RPMI8226 (cell line): Measurements from ENCODE around the gene SNX25.
"Not testable (repeated sequence)": the region's sequence is repeated elsewhere in the genome, so short reads cannot be mapped to it uniquely, and the experiment has no call there.

ENCODE experiments used
- DNase-seq: peaks from one replicate; pipeline ENCODE4 v3.0.0-alpha.2; 2015

Gene SNX25

GRCh38 chr4:185209031-185209851, at the start of gene SNX25:
SNX25 (plus strand) TSS chr4:185209598; CDS start chr4:185209827, 229 bp downstream.
- peak; percentile 86 for DNase-seq

- DNase-seq = no peak
Observed at GRCh38 chr4:185165605-185166063, 43.8 kb upstream of the SNX25 start.

GRCh38 chr4:185167234-185167633, 42.2 kb upstream of the SNX25 start:
- DNase-seq = no peak

GRCh38 chr4:185171373-185172071, 37.9 kb upstream of the SNX25 start:
- no peak for DNase-seq

GRCh38 chr4:185179488-185179887, 29.9 kb upstream of the SNX25 start:
- DNase-seq = no peak

DNA sequence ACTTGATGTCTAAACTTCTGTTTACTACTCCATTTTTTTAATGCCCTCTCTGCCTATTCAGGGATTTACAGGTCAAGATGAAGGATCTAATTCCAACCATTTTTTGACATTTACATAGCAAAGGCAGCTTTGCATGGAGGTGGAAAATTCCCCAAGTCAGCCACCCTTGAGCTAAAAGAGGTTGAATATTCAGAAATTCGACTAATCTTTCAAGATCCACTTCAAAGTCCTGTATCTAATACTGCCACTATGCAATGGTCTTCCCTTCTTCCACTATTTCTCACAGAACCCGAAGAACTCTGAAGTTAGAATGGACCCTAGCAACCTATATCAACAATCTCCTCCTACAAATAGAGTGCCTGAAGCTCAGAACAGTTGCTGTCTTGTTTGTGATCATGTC, 27.2 kb upstream of the SNX25 start:
- DNase-seq = no peak

DNA sequence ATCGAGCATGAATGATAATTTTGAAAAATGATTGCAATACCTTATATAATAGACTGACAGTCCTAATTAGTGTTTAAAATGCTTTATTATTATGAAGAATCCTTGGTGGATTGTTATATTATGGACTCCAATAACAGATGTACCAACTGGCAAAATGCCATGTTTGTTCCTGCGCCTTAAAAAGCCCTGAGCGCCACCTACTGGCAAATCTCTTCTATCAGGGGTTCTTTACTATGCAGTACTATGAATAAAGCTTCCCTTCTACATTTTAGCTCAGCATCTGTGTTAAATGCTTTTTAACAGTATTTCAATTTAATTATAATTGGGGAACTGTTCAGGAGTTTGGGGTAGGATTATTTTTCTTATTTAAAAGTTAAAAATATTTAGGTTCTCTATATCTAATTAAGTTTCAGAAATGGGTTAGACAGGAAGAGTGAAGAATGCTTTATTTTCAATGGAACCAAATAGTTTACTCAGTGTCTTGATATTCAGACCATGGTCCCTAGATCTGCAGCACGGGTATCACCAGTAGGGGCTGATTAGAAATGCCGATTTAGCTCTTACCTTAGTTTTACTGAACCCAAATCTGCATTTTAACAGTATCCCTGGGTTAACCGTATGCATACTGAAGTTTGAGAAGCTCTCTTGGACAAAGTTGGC, 25.6 kb upstream of the SNX25 start:
- peak; percentile 87 for DNase-seq

- no peak for DNase-seq
Observed at GRCh38 chr4:185186769-185187168, 22.6 kb upstream of the SNX25 start.

GRCh38 chr4:185189606-185190305, 19.6 kb upstream of the SNX25 start:
- no peak for DNase-seq

- no peak for DNase-seq
Observed at GRCh38 chr4:185190306-185190856, 19.0 kb upstream of the SNX25 start.

DNA sequence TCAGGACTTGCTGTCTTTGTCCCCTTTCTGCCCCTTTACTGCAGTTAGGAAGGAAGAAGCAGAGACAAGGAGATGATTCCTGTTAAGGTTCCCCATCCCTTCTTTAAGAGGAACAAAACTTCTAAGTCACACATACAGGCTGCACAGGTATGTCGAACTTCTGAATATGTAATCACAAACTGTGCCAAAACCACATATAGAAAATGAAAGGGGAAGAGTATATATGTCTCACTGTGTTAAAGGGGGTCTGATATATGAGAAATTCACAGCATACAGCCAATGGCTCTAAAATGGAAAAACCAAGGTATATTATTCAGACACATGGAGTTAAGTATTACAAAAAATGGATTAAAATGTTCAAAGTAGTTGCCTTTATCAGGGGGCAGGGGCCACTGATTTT, 17.3 kb upstream of the SNX25 start:
- DNase-seq = no peak

DNA sequence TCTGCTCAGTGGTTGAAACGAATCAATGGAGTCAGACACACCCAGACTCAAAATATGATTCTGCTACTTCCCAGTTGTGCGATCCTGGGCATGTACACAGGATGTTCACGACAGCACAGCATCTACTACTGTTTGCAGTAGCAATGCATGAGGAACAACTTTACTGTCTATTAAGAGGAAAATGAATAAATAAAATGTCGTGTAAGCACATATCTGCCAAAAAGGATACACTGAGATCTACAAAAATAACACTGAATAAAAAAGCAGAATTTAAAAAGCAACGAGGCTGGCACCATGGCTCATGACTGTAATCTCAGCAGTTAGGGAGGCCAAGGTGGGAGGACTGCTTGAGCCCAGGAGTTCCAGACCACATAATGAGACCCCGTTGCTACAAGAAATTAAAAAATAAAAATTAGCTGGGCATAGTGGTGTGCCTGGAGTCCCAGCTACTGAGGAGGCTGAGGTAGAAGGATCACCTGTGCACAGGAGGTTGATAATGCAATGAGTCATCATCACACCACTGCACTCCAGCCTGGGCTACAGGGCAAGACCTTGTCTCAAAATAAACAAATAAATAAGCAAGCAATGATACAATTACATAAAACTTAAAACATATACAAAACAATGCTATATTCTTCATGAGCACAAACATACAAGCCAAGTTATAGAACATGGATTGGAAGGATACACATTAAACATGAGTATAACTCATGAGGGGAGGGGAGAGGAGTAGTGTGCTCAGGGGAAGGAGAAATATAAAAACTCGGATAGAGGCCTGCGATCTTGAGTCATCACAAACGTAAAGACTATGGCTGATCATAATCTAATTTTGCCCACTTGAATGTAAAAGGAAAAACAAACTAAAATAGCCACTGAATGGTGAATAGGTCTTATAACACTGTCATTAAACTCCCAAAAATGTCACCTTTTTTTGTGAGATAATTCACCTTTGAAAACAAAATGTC, 14.2 kb upstream of the SNX25 start:
- DNase-seq = no peak

GRCh38 chr4:185196437-185196836, 13.0 kb upstream of the SNX25 start:
- DNase-seq = no peak

- not testable (repeated sequence) for DNase-seq
Observed at GRCh38 chr4:185198189-185198588, 11.2 kb upstream of the SNX25 start.

DNA sequence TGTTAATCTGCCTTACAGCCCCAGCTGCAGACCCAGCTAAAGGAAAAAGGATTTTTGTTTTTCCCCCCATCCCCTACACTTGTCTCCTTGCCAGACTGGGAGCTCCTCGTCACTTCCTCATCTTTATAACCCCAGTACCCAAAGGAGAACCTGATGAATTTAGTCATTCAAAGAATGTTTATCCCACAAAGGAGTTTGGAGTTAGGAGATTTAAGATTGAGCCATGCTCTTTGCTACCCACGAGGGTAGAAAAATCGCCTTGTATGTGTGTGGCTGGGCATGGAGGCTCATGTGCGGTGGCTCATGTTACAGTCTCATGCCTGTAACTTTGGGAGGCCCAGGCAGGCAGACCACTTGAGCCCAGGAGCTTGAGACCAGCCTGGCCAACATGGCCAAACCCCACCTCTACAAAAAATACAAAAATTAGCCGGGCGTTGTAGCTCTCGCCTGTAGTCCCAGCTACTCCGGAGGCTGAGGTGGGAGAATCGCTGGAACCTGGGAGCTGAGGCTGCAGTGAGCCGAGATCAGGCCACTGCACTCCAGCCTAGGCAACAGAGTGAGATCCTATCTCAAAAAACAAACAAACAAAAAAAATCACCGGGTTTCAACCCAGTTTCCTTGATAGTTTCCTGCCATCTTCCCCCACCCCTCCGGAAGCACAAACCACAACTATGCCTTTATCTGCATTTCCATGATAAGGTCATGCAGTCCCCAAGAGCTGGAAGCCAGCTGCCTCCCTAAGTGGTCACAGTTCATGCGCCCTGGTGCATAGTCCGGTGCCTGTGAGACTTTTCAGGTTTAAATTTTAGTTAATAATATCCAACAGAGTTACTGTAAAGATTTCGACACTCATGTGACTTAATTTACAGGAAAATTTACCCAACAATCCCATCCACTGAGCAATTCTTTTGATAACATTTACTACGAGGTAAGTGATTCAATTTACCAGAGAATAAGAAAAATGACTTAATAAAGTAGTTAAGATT, 7.1 kb upstream of the SNX25 start:
- DNase-seq = no peak

- DNase-seq = no peak
Observed at GRCh38 chr4:185202984-185203485, 6.4 kb upstream of the SNX25 start.

DNA sequence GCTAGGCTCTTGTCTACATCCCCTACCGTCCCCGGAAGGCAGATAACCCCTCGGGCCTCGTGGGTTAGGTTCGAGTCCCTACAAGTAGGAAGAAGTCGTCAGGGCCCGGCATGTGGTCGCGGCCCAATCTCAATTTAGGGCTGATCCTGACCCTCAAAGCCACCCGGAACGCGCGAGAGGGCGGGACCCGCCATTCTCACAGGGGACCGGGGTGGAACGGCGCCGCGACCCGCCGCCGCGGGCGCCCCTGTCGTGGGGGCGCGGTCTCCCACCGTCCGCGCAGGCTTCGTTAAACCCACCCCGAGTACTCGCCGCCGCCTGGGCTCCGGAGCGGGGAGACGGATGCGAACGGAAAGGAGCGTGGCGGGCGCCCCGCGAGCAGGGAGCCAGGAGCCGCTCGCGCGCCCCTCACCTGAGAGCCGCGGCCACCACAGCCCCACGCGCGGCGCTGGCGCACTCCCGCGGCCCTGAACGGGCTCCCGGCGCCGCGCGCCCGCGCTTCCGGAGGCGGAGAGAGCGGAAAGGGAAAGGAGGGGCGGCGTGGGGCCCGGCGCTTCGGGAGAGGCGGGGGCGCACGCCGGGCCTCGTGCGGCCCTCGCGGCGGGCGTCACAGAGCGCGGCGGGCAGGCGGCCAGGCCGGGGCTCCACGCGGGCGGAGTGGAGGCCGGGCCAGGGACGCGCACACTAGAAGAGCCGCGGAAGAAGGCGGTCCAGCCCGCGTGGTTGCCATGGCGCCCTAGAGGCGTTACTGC, 5.7 kb upstream of the SNX25 start, which contains the start of gene CFAP97:
TSS of gene CFAP97 (minus strand) at position 515 of the 752 bp plus-strand sequence. CDS start 12,804 bp downstream, outside the sequence.
- peak; percentile 90 for DNase-seq

GRCh38 chr4:185204238-185204910, 5.0 kb upstream of the SNX25 start:
- peak; percentile 58 for DNase-seq
